H1 (cell line): Measurements from ENCODE around the gene RNF20. TPM values are rescaled to one million over a fixed set of nuclear protein-coding genes. Genes with fewer than 3 reads are reported as not detected.

Experiments
- CTCF ChIA-PET: fragments of 300-600 bp; sonication (Branson Sonifier 250); formaldehyde crosslinking; loops from one replicate; lab custom pipeline; 2021; ENCODE audit not compliant: partially characterized antibody; lab: Charles Lee
- POLR2A ChIA-PET: fragments of 300-600 bp; sonication (Branson Sonifier 250); formaldehyde crosslinking; loops from one replicate; lab custom pipeline; 2021; ENCODE audit warnings: inconsistent platforms; ENCODE audit not compliant: partially characterized antibody; lab: Charles Lee
- DNase-seq, 2 experiments: peaks; one replicate each; pipeline versions ENCODE4 v3.0.0 to v3.0.0-alpha.2; 2010 to 2022; ENCODE audit warnings: low spot score in 2 of 2, low read depth in 1 of 2, mixed read lengths in 1 of 2
- FAIRE-seq: peaks from 2 replicates; lab custom pipeline; 2011; peaks lifted over from hg19 to GRCh38; lab: Jason Lieb, UNC
- H2AFZ ChIP-seq: 2 replicates; pipeline ENCODE4 v1.8.1; 2012; ENCODE audit warnings: low read length, inconsistent platforms
- H2AK5ac ChIP-seq: 2 replicates; pipeline ENCODE4 v1.6.1; 2013; ENCODE audit warnings: low read depth, low read length
- H2BK120ac ChIP-seq: replicated peaks from 2 replicates; pipeline ENCODE3; 2013; ENCODE audit warnings: low read depth, low read length, inconsistent platforms
- H2BK12ac ChIP-seq: 2 replicates; pipeline ENCODE4 v1.6.1; 2013; ENCODE audit warnings: low read depth, low read length
- H2BK15ac ChIP-seq: 2 replicates; pipeline ENCODE4 v1.6.1; 2013; ENCODE audit warnings: low read length
- H2BK20ac ChIP-seq: 2 replicates; pipeline ENCODE4 v1.6.1; 2013; ENCODE audit warnings: low read length
- H2BK5ac ChIP-seq: 2 replicates; pipeline ENCODE4 v1.6.1; 2013; ENCODE audit warnings: low read depth, low read length
- H3K14ac ChIP-seq: 2 replicates; pipeline ENCODE4 v1.6.1; 2013; ENCODE audit warnings: inconsistent platforms; ENCODE audit not compliant: insufficient read length
- H3K18ac ChIP-seq: 2 replicates; pipeline ENCODE4 v1.6.1; 2013; ENCODE audit warnings: low read length; ENCODE audit errors: extremely low read depth
- H3K23ac ChIP-seq: 2 replicates; pipeline ENCODE4 v1.6.1; 2013; ENCODE audit warnings: inconsistent platforms; ENCODE audit not compliant: insufficient read length
- H3K23me2 ChIP-seq: 2 replicates; pipeline ENCODE4 v1.6.1; 2013; ENCODE audit warnings: low read depth, low read length
- H3K27ac ChIP-seq: 2 replicates; pipeline ENCODE4 v1.6.1; 2011; ENCODE audit warnings: low read depth, low read length, inconsistent platforms
- H3K27me3 ChIP-seq, 4 experiments: replicated peaks in 1 of 4; 1 replicate in 1 of 4; 2 replicates in 3 of 4; pipeline versions ENCODE4 v1.6.1 to v1.8.1; 2011 to 2013; ENCODE audit warnings: low read length in 3 of 4, mild to moderate bottlenecking in 3 of 4, inconsistent platforms in 2 of 4, mixed read lengths in 2 of 4, moderate library complexity in 1 of 4; ENCODE audit not compliant: control insufficient read depth in 3 of 4, insufficient read depth in 3 of 4; ENCODE audit errors: extremely low read depth in 1 of 4
- H3K36me3 ChIP-seq, 4 experiments: 2 replicates each; pipeline versions ENCODE4 v1.6.1 to v1.8.1; 2011 to 2013; ENCODE audit warnings: mild to moderate bottlenecking in 4 of 4, low read length in 3 of 4, moderate library complexity in 2 of 4, control low read depth in 1 of 4, inconsistent platforms in 1 of 4; ENCODE audit not compliant: insufficient read depth in 4 of 4, control insufficient read depth in 2 of 4
- H3K4ac ChIP-seq: replicated peaks from 2 replicates; pipeline ENCODE3; 2013; ENCODE audit warnings: low read length, low read depth, mixed read lengths, inconsistent platforms; ENCODE audit not compliant: insufficient read length
- H3K4me1 ChIP-seq, 4 experiments: replicated peaks in 1 of 4; 1 replicate in 1 of 4; 2 replicates in 3 of 4; pipeline versions ENCODE4 v1.6.1 to v1.8.1; 2011 to 2013; ENCODE audit warnings: low read length in 3 of 4, inconsistent platforms in 2 of 4, mixed read lengths in 1 of 4; ENCODE audit not compliant: insufficient read depth in 4 of 4, control insufficient read depth in 3 of 4
- H3K4me2 ChIP-seq, 2 experiments: 2 replicates each; pipeline versions ENCODE4 v1.6.1 to v1.8.1; 2011 to 2013; ENCODE audit warnings: low read depth in 2 of 2, low read length in 2 of 2, control low read depth in 1 of 2, inconsistent platforms in 1 of 2, mild to moderate bottlenecking in 1 of 2; ENCODE audit not compliant: insufficient read depth in 1 of 2
- H3K4me3 ChIP-seq, 4 experiments: fragments of 200-600, 300-600 bp in 1 of 4; sonication (generic), shearing (Covaris generic), sonication (Bioruptor Twin) in 1 of 4; 2 replicates each; pipeline versions ENCODE4 v1.5.1 to v1.8.1; 2011 to 2016; ENCODE audit warnings: low read length in 4 of 4, low read depth in 3 of 4, control low read depth in 2 of 4, inconsistent platforms in 2 of 4, mild to moderate bottlenecking in 2 of 4, mixed read lengths in 1 of 4, moderate library complexity in 1 of 4; ENCODE audit not compliant: insufficient read depth in 2 of 4; ENCODE audit errors: extremely low read depth in 1 of 4
- H3K56ac ChIP-seq: replicated peaks from 2 replicates; pipeline ENCODE3; 2013; ENCODE audit warnings: low read depth, mild to moderate bottlenecking, mixed read lengths, low read length, inconsistent platforms; ENCODE audit not compliant: insufficient read length
- H3K79me1 ChIP-seq: 2 replicates; pipeline ENCODE4 v1.6.1; 2013; ENCODE audit warnings: low read depth, low read length, control low read depth
- H3K79me2 ChIP-seq, 2 experiments: 2 replicates each; pipeline versions ENCODE4 v1.6.1 to v1.8.1; 2012 to 2013; ENCODE audit warnings: low read length in 2 of 2, mild to moderate bottlenecking in 2 of 2, inconsistent platforms in 1 of 2; ENCODE audit not compliant: insufficient read depth in 2 of 2, control insufficient read depth in 1 of 2
- H3K9ac ChIP-seq, 4 experiments: replicated peaks in 1 of 4; 1 replicate in 1 of 4; 2 replicates in 3 of 4; pipeline versions ENCODE4 v1.6.1 to v1.8.1; 2011 to 2013; ENCODE audit warnings: low read depth in 3 of 4, low read length in 3 of 4, control low read depth in 2 of 4, mild to moderate bottlenecking in 2 of 4, moderate library complexity in 2 of 4, inconsistent platforms in 1 of 4; ENCODE audit errors: extremely low read depth in 1 of 4
- H3K9me3 ChIP-seq, 2 experiments: 2 replicates each; pipeline versions ENCODE4 v1.6.1 to v1.8.1; 2012 to 2013; ENCODE audit warnings: mild to moderate bottlenecking in 2 of 2, moderate library complexity in 2 of 2, control low read depth in 1 of 2, inconsistent platforms in 1 of 2, low read depth in 1 of 2, low read length in 1 of 2, mixed read lengths in 1 of 2; ENCODE audit not compliant: insufficient read depth in 2 of 2
- H4K20me1 ChIP-seq, 2 experiments: replicated peaks in 1 of 2; 2 replicates each; pipeline versions ENCODE3 to v1.8.1; 2011 to 2013; ENCODE audit warnings: inconsistent platforms in 2 of 2, low read length in 2 of 2, mild to moderate bottlenecking in 1 of 2; ENCODE audit not compliant: insufficient read depth in 2 of 2, control insufficient read depth in 1 of 2
- H4K5ac ChIP-seq: 2 replicates; pipeline ENCODE4 v1.6.1; 2013; ENCODE audit warnings: low read length, low read depth, mixed read lengths, inconsistent platforms; ENCODE audit not compliant: insufficient read length
- H4K8ac ChIP-seq: 2 replicates; pipeline ENCODE4 v1.8.0; 2013; ENCODE audit warnings: mild to moderate bottlenecking, moderate library complexity, low read length, inconsistent platforms; ENCODE audit not compliant: insufficient read depth; ENCODE audit errors: extremely low read depth
- H4K91ac ChIP-seq: replicated peaks from 2 replicates; pipeline ENCODE3; 2013; ENCODE audit warnings: low read length, mixed read lengths, inconsistent platforms; ENCODE audit not compliant: insufficient read length
- EGR1 ChIP-seq: IDR thresholded peaks from 2 replicates; pipeline ENCODE4 v1.6.1; 2011; ENCODE audit warnings: low read depth, low read length, borderline replicate concordance
- NANOG ChIP-seq: IDR thresholded peaks from 2 replicates; pipeline ENCODE4 v1.6.1; 2011; ENCODE audit warnings: low read length, low read depth, mild to moderate bottlenecking, inconsistent platforms; ENCODE audit not compliant: insufficient read depth, poor library complexity, severe bottlenecking
- RBBP5 ChIP-seq: IDR thresholded peaks from 2 replicates; pipeline ENCODE4 v1.7.1; 2012; ENCODE audit warnings: low read depth, mild to moderate bottlenecking, inconsistent platforms, low read length, moderate library complexity, borderline replicate concordance
- SIRT6 ChIP-seq: IDR thresholded peaks from one replicate; pipeline ENCODE4 v1.7.1; 2012; ENCODE audit warnings: low read length, inconsistent platforms
- SP4 ChIP-seq: IDR thresholded peaks from 2 replicates; pipeline ENCODE4 v1.6.1; 2012; ENCODE audit warnings: low read length, inconsistent platforms
- WGBS, 2 experiments: shearing (Covaris generic) in 1 of 2; methylation state at CpG; one replicate each; pipeline versions ENCODE4 v1.1.6 to v1.1.7; 2013 to 2015; ENCODE audit warnings: low lambda C conversion rate in 2 of 2, mixed read lengths in 2 of 2, inconsistent platforms in 1 of 2, low coverage in 1 of 2, missing lambda C conversion rate in 1 of 2; ENCODE audit not compliant: insufficient replicate concordance in 2 of 2, insufficient coverage in 1 of 2, insufficient read length in 1 of 2; ENCODE audit errors: extremely low coverage in 1 of 2, missing lambda C conversion rate in 1 of 2; 5-methylcytosine and 5-hydroxymethylcytosine counted together
- polyA plus RNA-seq, 7 experiments: library from polyadenylated mRNA; depleted of rRNA in 3 of 7; stranded (reverse) in 5 of 7; unstranded in 2 of 7; fragments of >200 nt in 5 of 7; fragments of 200-250 nt in 2 of 7; gene quantifications; 1 replicate in 5 of 7; 2 replicates in 1 of 7; 4 replicates in 1 of 7; pipeline versions ENCODE4 v1.2.1 to v1.2.3, GENCODE V29; 2011 to 2013; ENCODE audit warnings: missing spikeins in 2 of 7, mixed read lengths in 2 of 7
- total RNA-seq: library from RNA; stranded (reverse); fragmentation: NEBNext Ultra II Directional; extraction: Animal tissue kit (Norgen Biotek cat#: 25700); gene quantifications from 2 replicates; pipeline ENCODE4 v1.2.1, GENCODE V29; 2021
- TF ChIP-seq, protein P1 (sequence below), 3 experiments: IDR thresholded peaks; 1 replicate in 2 of 3; 2 replicates in 1 of 3; pipeline versions ENCODE4 v1.5.1 to v1.6.1; 2011; ENCODE audit warnings: low read length in 3 of 3, mild to moderate bottlenecking in 3 of 3, inconsistent platforms in 2 of 3, low read depth in 1 of 3, moderate library complexity in 1 of 3; ENCODE audit not compliant: insufficient read depth in 1 of 3; ENCODE audit errors: control extremely low read depth in 1 of 3
- TF ChIP-seq, protein P2 (sequence below): IDR thresholded peaks from 2 replicates; pipeline ENCODE4 v1.6.1; 2011; ENCODE audit warnings: low read depth, mild to moderate bottlenecking, low read length; ENCODE audit not compliant: insufficient read depth
- TF ChIP-seq, protein P3 (sequence below): IDR thresholded peaks from 2 replicates; pipeline ENCODE4 v1.6.1; 2012; ENCODE audit warnings: inconsistent platforms

The RNF20 gene
- total and polyA plus RNA-seq, 2 of the 8 experiments (the other 6 are each of a cell fraction or from before 2014, with no cell fraction given), result 9.4 to 65.2 TPM

DNA sequence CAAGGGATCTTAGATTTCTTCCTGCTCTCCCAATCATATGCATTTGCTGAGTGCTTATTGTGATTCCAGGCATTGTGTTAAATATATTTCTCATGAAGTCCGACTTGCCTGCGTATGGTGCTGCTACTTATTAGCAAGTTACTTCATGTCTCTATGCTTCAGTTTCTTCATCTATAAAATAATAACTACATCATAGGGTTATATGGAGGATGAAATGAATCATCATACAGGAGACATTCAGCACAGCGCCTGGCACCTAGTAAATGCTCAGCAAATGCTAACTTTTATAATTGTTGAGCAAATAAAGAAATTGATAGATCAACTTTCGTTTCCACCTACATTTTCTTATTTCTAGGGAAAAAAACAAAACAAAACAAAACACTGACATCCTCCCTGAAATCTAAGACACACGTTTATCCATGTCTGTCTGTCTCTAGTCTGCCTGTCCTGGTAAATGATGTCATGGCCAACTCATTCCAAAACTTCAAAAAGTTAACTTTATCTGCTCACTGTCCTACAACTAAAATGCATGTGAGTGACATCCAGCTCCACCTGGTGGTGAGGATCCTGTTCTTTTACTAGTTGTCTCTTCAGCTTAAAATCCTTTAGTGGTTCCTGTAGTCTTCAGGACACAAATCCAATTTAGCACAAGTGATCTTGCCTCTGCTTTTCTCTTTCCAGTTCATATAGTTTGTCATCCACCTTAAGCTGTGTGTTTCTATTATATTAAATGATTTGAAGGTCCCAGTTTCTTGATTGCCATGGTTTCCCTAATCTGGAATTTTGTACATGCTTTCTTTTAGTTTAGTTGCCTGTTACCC is 33.5 kb downstream of the RNF20 start:
- no peak overlapping the region for H3K9ac ChIP-seq
- H3K4me3 ChIP-seq, result no peak overlapping the region
- H2BK20ac ChIP-seq, result no peak overlapping the region
- H3K27me3 ChIP-seq, result no peaks in the 10 kb centered on the region
- H3K14ac ChIP-seq, result no peak overlapping the region
- H2AFZ ChIP-seq, result no peak overlapping the region
- H3K79me2 ChIP-seq, result no peaks in the 10 kb centered on the region
- no peak overlapping the region for H4K8ac ChIP-seq
- no peak overlapping the region for H2AK5ac ChIP-seq
- CTCF ChIA-PET, result interaction anchor here (0.7 to 2.4 kb wide), 15 partner anchors 9 to 157 kb away, joined by 3 to 8 read pairs (median 3); no protein-coding TSS in a partner anchor
- H2BK12ac ChIP-seq, result no peak overlapping the region
- no peak overlapping the region for H2BK120ac ChIP-seq
- no peak overlapping the region for H3K18ac ChIP-seq
- H2BK15ac ChIP-seq, result no peak overlapping the region
- no peak overlapping the region for H2BK5ac ChIP-seq
- H3K23ac ChIP-seq, result no peak overlapping the region
- WGBS, 2 experiments, result 86% methylated on average over 5 of the region's 5 CpGs; no CpG with 5 or more reads in 1 of the 2 experiments
- no peaks in the 10 kb centered on the region for H3K23me2 ChIP-seq
- peaks cover 0 to 9% (median under 1%) of the 10 kb centered on the region in 4 experiments; a peak in 3 of 7 replicates for H3K4me1 ChIP-seq
- peaks cover 0 to under 1% of the 10 kb centered on the region in 2 experiments for H4K20me1 ChIP-seq
- no peak overlapping the region for H3K27ac ChIP-seq
- no peaks in the 10 kb centered on the region for H3K79me1 ChIP-seq
- DNase-seq, result no peak
- H3K9me3 ChIP-seq, result no peaks in the 10 kb centered on the region
- peak; percentile 79 for FAIRE-seq
- H4K91ac ChIP-seq, result no peak overlapping the region
- H3K36me3 ChIP-seq, result peaks cover 2 to 32% (median 19%) of the 10 kb centered on the region in 4 experiments; a peak in 6 of 8 replicates
- H3K56ac ChIP-seq, result no peak overlapping the region
- no peak overlapping the region for H3K4me2 ChIP-seq
- POLR2A ChIA-PET, result interaction anchor here (1.4 kb wide), 1 partner anchor 16 kb away, joined by 3 read pairs; no protein-coding TSS in a partner anchor
- no peak overlapping the region for H3K4ac ChIP-seq
- no peak overlapping the region for H4K5ac ChIP-seq
- TF ChIP-seq NANOG, result no peak
- TF ChIP-seq, protein P1, sequence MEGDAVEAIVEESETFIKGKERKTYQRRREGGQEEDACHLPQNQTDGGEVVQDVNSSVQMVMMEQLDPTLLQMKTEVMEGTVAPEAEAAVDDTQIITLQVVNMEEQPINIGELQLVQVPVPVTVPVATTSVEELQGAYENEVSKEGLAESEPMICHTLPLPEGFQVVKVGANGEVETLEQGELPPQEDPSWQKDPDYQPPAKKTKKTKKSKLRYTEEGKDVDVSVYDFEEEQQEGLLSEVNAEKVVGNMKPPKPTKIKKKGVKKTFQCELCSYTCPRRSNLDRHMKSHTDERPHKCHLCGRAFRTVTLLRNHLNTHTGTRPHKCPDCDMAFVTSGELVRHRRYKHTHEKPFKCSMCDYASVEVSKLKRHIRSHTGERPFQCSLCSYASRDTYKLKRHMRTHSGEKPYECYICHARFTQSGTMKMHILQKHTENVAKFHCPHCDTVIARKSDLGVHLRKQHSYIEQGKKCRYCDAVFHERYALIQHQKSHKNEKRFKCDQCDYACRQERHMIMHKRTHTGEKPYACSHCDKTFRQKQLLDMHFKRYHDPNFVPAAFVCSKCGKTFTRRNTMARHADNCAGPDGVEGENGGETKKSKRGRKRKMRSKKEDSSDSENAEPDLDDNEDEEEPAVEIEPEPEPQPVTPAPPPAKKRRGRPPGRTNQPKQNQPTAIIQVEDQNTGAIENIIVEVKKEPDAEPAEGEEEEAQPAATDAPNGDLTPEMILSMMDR (IDR thresholded peaks at IDR 0.05; ENCODE audit: control extremely low read depth in 1 of 3, insufficient read depth in 1 of 3, low read depth in 1 of 3, low read length in 3 of 3), result peak in 2 of 3 experiments; percentile 27 to 74; a peak in 2 of 4 replicates
- TF ChIP-seq SP4, result no peak
- no peak for TF ChIP-seq SIRT6
- no peak for TF ChIP-seq RBBP5
- no peak for TF ChIP-seq EGR1
- TF ChIP-seq, protein P2, sequence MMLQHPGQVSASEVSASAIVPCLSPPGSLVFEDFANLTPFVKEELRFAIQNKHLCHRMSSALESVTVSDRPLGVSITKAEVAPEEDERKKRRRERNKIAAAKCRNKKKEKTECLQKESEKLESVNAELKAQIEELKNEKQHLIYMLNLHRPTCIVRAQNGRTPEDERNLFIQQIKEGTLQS, result no peak
- TF ChIP-seq, protein P3, sequence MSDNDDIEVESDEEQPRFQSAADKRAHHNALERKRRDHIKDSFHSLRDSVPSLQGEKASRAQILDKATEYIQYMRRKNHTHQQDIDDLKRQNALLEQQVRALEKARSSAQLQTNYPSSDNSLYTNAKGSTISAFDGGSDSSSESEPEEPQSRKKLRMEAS, result no peak
